ENCODE measurements around the gene SPATA22.

The SPATA22 gene

DNA sequence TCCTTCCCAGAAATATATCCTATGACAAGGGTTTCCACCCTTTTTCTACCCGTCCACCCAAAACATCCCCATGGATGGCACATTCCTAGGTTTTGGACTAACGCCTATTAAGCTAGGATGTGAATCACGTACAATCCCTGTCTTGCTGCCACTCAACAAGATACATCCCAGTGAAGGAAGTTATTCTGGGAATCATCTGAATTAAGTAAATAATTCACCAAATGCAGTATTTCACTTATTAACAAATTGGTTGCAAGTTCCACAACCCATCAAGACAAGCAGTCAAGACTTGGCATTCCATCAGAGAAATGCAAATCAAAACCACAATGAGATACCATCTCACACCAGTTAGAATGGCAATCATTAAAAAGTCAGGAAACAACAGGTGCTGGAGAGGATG is 36.2 kb upstream of the SPATA22 start:
- no peak for DNase-seq (ENCODE audit: extremely low read depth, low read depth)
- TF ChIP-seq, protein P1, sequence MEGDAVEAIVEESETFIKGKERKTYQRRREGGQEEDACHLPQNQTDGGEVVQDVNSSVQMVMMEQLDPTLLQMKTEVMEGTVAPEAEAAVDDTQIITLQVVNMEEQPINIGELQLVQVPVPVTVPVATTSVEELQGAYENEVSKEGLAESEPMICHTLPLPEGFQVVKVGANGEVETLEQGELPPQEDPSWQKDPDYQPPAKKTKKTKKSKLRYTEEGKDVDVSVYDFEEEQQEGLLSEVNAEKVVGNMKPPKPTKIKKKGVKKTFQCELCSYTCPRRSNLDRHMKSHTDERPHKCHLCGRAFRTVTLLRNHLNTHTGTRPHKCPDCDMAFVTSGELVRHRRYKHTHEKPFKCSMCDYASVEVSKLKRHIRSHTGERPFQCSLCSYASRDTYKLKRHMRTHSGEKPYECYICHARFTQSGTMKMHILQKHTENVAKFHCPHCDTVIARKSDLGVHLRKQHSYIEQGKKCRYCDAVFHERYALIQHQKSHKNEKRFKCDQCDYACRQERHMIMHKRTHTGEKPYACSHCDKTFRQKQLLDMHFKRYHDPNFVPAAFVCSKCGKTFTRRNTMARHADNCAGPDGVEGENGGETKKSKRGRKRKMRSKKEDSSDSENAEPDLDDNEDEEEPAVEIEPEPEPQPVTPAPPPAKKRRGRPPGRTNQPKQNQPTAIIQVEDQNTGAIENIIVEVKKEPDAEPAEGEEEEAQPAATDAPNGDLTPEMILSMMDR (IDR thresholded peaks at IDR 0.05; ENCODE audit: low read depth, low read length): no peak

DNA sequence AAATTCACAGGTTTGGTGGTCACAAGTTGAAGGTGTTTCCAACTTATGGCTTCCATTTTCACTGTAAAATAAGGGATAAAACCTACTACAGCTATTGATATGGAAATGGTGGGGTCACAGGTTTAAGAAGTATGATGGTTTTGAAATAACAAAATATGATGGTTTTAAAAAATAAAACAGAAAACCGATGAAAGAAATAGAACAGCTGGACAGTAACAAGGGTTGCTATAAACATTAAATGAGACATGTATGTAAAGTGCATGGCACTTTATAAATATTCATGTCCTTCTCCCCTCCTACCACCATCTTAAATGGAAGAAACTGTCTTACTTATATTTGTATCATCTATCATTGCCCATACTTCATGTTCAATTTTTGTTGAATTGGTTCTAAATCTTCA is 35.5 kb upstream of the SPATA22 start:
- DNase-seq (ENCODE audit: extremely low read depth, low read depth): no peak
- TF ChIP-seq, protein P1 (IDR thresholded peaks at IDR 0.05; ENCODE audit: low read depth, low read length): no peak

DNA sequence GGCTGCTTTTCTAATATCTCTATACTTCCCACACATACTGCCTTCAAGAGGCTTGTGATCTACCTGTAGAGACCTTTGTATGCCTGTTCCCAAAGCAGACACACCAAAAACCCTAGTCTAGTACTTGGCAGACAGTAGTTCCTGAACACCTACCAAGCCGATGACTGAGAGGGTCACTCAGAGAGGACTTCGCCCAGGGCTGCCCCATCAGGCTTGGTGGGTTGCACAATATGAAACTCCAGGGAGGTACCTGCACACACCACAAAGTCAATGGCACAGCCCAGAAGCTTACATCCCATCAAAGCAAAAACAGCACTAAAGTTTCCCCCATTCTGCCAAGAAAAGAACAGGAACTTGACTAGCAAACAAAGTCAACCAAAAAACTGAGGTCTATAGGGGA is 34.4 kb upstream of the SPATA22 start:
- TF ChIP-seq, protein P1 (IDR thresholded peaks at IDR 0.05; ENCODE audit: low read depth, low read length): no peak
- DNase-seq (ENCODE audit: extremely low read depth, low read depth): no peak

DNA sequence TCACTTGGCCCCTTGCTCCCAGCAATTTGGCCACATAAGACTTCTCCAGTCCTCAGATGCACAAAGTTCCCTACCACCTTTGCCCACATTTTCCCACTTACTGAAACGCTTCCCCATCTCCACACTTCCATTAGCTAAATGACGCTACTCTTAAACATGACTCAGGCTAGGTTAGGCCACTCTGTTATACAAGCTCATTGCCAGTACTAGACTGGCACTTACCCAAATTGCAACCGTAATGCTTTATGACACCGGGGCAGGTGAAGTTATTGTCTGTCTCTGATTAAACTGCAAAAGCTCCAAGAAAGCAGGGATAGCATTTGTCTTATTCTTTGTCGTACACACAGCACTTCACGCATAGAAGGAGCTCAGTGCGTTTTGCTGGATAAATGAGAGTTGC is 33.4 kb upstream of the SPATA22 start:
- TF ChIP-seq, protein P1 (IDR thresholded peaks at IDR 0.05; ENCODE audit: low read depth, low read length): no peak
- no peak for DNase-seq (ENCODE audit: extremely low read depth, low read depth)

DNA sequence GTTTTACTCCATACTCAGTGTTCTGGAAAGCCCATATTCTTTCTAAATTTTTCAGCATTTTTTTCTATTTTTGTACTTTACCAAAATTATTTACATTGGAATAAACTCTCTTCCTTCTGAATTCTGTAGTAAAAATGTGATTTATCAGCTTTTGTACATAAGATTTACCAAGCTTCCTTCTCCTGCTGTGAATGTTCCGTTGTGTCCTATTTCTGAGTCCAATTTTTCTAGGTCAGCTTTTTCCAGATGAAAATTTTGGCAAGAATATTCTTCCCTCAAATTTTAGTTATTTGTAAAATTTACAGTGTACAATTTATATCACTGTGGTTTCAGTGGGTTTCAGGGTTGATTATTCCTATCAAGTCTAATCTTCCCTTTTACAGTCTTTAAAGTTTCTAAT is 31.7 kb upstream of the SPATA22 start:
- TF ChIP-seq, protein P1 (IDR thresholded peaks at IDR 0.05; ENCODE audit: low read depth, low read length): no peak
- DNase-seq (ENCODE audit: extremely low read depth, low read depth): no peak

DNA sequence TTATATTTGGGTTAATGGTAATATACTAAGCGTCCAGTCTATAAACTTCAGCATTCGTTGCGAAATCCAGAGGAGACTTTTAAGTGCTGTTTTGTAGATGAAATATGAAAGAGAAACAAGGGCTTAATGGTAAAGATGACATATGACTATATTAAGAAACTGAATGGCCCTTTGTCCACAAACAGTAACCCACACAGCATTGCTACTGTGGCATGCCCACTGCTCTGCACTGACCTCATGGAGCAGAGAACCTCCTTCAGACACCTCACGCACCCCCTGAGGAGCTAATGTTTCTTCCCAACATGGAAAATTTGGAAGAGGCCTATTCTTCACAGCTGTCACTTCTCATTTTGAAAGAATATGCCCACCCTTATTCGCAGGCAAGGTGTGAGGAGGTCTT is 30.8 kb upstream of the SPATA22 start:
- no peak for DNase-seq (ENCODE audit: extremely low read depth, low read depth)
- TF ChIP-seq, protein P1 (IDR thresholded peaks at IDR 0.05; ENCODE audit: low read depth, low read length): no peak

DNA sequence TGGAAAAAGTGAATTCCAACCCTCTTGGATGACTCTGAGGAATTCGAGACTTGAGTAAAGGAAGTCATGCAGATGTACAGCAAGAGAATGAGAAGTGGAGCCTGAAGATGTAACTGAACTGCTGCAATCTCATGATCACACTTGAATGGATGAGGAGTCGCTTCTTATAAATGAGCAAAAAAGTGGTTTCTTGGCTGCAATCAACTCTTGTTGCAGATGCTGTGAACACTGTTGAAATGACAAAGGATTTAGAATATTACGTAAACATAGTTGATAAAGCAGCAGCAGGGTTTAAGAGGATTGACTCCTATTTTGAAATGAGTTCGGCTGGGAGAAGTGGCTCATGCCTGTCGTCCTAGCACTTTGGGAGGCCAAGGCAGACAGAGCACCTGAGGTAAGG is 29.7 kb upstream of the SPATA22 start:
- TF ChIP-seq, protein P1 (IDR thresholded peaks at IDR 0.05; ENCODE audit: low read depth, low read length): no peak
- no peak for DNase-seq (ENCODE audit: extremely low read depth, low read depth)
